T-helper 1 cell (primary cell): Measurements from ENCODE around the gene WASF3.

Experiments
- DNase-seq, 5 donors: peaks; one replicate each; pipeline ENCODE4 v3.0.0-alpha.2; 2012 to 2020
- total RNA-seq, 4 donors: gene quantifications; one replicate each; lab custom pipeline; 2026; lab: John Stamatoyannopoulos, UW

WASF3 gene, protein sequence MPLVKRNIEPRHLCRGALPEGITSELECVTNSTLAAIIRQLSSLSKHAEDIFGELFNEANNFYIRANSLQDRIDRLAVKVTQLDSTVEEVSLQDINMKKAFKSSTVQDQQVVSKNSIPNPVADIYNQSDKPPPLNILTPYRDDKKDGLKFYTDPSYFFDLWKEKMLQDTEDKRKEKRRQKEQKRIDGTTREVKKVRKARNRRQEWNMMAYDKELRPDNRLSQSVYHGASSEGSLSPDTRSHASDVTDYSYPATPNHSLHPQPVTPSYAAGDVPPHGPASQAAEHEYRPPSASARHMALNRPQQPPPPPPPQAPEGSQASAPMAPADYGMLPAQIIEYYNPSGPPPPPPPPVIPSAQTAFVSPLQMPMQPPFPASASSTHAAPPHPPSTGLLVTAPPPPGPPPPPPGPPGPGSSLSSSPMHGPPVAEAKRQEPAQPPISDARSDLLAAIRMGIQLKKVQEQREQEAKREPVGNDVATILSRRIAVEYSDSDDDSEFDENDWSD
- total RNA-seq, result 0 to 0.24 (median 0.08) reads per million in 4 donors

- peak in 2 of 5 donors; percentile 4 to 65 for DNase-seq
Observed at GRCh38 chr13:26557393-26558073, at the start of gene WASF3. TSS of gene WASF3 (plus strand) at chr13:26557683. CDS start at chr13:26642271, 84,588 bp downstream.

GRCh38 chr13:26508885-26509284 lies 48.6 kb upstream of the WASF3 start:
- no peak for DNase-seq

- no peak for DNase-seq
Observed at GRCh38 chr13:26509491-26509890, 48.0 kb upstream of the WASF3 start.

DNA sequence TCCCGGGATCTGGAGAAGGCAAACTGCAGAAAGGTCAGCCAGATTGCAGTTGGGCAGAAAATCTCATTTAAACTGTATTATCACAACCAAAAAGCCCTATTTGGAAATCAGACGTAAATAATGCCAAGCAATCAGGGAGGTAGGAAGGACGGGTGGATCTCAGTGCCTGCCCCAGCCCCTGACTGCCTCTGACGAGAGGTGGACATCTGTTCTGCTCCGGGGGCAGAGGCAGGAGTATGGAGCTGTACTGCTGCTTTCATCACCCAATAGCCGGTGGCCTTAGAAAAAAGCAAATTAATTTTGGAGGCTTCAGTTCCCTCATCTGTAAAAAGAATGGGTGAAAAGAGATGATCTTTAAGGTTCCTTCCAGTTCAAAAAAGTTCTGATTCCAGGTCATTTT lies 43.6 kb upstream of the WASF3 start:
- DNase-seq, result no peak

DNA sequence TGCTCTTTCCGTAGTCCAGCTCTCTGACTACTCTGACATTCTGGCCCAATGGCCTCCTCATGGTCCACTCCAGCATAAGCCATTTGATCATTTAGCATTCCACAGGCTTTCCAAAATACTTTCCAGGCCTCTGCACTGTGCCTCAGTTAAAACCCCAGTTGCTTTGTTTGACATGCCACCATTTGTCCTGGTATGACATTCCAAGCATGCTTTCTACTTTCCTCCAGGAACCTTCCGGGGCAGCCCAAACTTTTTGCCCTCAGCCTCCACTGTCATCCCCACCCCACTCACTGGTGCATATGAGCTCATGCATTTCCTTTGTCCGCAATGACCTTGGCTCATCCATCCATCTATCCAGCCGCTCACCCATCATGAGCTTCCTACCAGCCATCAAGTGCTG lies 41.8 kb upstream of the WASF3 start:
- DNase-seq, result no peak

- DNase-seq, result no peak
Observed at GRCh38 chr13:26517936-26518335, 39.5 kb upstream of the WASF3 start.

GRCh38 chr13:26518451-26518959 lies 39.0 kb upstream of the WASF3 start:
- no peak for DNase-seq

GRCh38 chr13:26522571-26522970 lies 34.9 kb upstream of the WASF3 start:
- no peak for DNase-seq

DNA sequence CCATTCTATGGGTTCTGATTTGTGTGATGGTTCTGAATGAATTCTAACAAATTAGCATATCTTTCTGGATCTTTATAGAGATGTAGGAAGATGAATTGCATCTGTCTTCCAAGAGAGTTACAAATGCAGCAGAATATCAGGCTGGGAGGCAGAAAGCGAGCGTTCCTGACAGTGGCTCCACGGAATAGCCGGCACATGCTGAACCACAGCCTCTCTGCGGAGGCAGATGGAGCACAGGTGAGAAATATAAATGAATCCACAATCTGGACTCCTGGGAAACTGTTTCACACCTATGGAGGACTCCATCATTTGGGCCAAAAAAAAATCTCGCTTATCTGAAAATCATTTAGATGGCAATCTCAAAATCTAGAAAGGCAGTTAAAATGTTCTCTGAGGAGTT lies 34.5 kb upstream of the WASF3 start:
- no peak for DNase-seq

GRCh38 chr13:26525528-26525927 lies 32.0 kb upstream of the WASF3 start:
- no peak for DNase-seq

GRCh38 chr13:26526702-26527216 lies 30.7 kb upstream of the WASF3 start:
- DNase-seq, result no peak

GRCh38 chr13:26528527-26528926 lies 29.0 kb upstream of the WASF3 start:
- DNase-seq, result no peak

DNA sequence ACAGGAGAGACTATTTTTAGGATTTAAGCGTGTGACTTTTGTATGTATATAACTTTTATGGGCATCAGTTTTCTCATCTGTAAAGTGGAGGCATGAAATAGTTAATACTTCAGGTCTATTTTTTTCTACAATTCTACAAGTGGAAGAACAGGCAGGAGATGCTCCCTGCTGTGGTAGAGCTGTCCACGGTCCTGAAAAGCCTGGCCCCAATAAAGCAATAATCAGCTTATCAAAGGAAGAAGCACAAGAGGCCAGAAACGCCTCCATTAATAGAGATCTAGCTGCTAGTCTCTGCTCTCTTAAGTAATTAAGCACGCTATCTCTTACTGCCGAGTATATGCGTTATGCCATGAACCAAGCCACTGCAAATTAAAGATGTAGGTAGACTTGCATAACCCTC lies 28.0 kb upstream of the WASF3 start:
- peak in 1 of 5 donors; percentile 2 for DNase-seq

- DNase-seq, result no peak
Observed at GRCh38 chr13:26531742-26532141, 25.7 kb upstream of the WASF3 start.

DNA sequence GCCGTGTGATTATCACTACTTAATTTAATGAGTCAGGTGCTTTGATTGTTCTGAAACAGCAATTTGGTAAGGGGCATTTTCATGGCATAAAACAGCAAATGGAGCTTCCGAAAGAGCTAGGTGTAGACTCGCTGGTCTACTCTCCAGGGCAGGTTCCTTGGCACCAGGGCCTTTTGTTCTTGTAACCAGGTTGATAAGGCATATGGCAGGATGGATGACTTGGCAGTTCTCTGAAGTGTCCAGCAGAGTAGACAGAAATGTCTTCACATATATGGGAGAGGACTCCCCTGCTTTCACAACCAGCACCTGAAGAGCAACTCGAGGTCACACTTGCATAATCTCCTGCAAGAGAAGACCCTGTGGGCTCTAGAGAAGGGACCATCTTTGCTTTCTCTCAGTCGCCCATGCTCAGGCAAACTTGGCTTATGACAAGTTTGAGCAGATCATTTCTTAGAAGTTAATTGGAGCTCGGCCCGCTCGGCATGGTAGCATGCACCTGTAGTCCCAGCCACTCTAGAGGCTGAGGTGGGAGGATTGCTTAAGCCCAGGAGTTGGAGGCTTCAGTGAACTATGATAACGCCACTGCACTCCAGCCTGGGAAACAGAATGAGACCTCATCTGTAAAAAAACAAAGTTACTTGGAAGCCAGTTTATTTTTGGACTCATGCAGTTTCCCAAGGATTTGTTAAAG lies 23.3 kb upstream of the WASF3 start:
- DNase-seq, result no peak

GRCh38 chr13:26538363-26539317 lies 18.8 kb upstream of the WASF3 start:
- no peak for DNase-seq

- DNase-seq, result no peak
Observed at GRCh38 chr13:26539738-26540292, 17.7 kb upstream of the WASF3 start.

GRCh38 chr13:26540334-26540733 lies 17.1 kb upstream of the WASF3 start:
- no peak for DNase-seq

GRCh38 chr13:26541041-26541440 lies 16.4 kb upstream of the WASF3 start:
- DNase-seq, result no peak

GRCh38 chr13:26541678-26542568 lies 15.6 kb upstream of the WASF3 start:
- no peak for DNase-seq
